Pulmonary artery endothelial cell (primary cell): ENCODE results near the gene FOXF2. TPM values are rescaled to one million over a fixed set of nuclear protein-coding genes. Genes with fewer than 3 reads are reported as not detected.

ENCODE experiments used
- DNase-seq: peaks from one replicate; pipeline ENCODE4 v3.0.0-alpha.2; 2011; ENCODE audit warnings: low read depth, low spot score
- total RNA-seq: library from RNA; depleted of rRNA; stranded (reverse); fragments of >200 nt; gene quantifications from 2 replicates; pipeline ENCODE4 v1.2.3, GENCODE V29; 2014

The FOXF2 gene
- total RNA-seq, 1 donor from 2014 or later: not detected

- DNase-seq: no peak
Measured at GRCh38 chr6:1407499-1407990, 18.2 kb downstream of the FOXF2 start.

- no peak for DNase-seq
Measured at GRCh38 chr6:1409774-1410465, 20.5 kb downstream of the FOXF2 start.

- no peak for DNase-seq
Measured at GRCh38 chr6:1412901-1413300, 23.5 kb downstream of the FOXF2 start.

- DNase-seq: no peak
Measured at GRCh38 chr6:1415416-1416063, 26.2 kb downstream of the FOXF2 start.

GRCh38 chr6:1416191-1416760, 26.9 kb downstream of the FOXF2 start:
- no peak for DNase-seq

- DNase-seq: no peak
Measured at GRCh38 chr6:1416820-1417219, 27.4 kb downstream of the FOXF2 start.

- DNase-seq: no peak
Measured at GRCh38 chr6:1417718-1418117, 28.3 kb downstream of the FOXF2 start.

- DNase-seq: no peak
Measured at GRCh38 chr6:1418471-1419191, 29.3 kb downstream of the FOXF2 start.

GRCh38 chr6:1420382-1420781, 31.0 kb downstream of the FOXF2 start:
- no peak for DNase-seq

- no peak for DNase-seq
Measured at GRCh38 chr6:1422290-1422689, 32.9 kb downstream of the FOXF2 start.

GRCh38 chr6:1423578-1423977, 34.2 kb downstream of the FOXF2 start:
- no peak for DNase-seq

- DNase-seq: no peak
Measured at GRCh38 chr6:1424306-1424927, 35.0 kb downstream of the FOXF2 start.

- DNase-seq: no peak
Measured at GRCh38 chr6:1426416-1426815, 37.0 kb downstream of the FOXF2 start.

GRCh38 chr6:1435806-1436205, 46.4 kb downstream of the FOXF2 start:
- no peak for DNase-seq

GRCh38 chr6:1436334-1437306, 47.2 kb downstream of the FOXF2 start:
- no peak for DNase-seq

GRCh38 chr6:1437553-1438406, 48.4 kb downstream of the FOXF2 start:
- DNase-seq: no peak

- DNase-seq: no peak
Measured at GRCh38 chr6:1438471-1438881, 49.1 kb downstream of the FOXF2 start.

GRCh38 chr6:1439349-1439748, 50.0 kb downstream of the FOXF2 start:
- no peak for DNase-seq

- no peak for DNase-seq
Measured at GRCh38 chr6:1442929-1443328, 53.6 kb downstream of the FOXF2 start.
